ENCODE data around the gene CRYBB3. TPM values are rescaled to one million over a fixed set of nuclear protein-coding genes. Genes with fewer than 3 reads are reported as not detected.

Gene CRYBB3
- total and polyA plus RNA-seq, 2 donors (not counting 1 experiment from before 2014, with no cell fraction given) = not detected

DNA sequence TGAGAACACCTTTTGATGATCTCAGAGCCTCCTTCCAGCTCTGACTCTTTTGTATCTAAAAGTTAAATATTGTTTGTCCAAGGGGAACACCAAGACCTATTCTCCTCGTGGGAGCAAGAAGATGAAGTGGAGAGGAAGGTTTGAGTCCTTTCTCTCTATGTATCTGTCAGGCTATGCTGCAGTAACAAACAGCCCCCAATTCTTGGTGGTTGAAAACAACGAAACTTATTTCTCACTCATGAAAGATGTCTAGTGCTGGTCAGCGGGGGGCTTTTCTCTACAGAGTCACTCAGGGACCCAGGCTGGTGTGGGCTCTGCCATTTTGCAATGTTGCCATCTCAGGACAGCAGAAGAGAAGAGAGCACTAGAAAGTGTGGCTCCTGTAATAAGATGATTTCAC, 13.6 kb downstream of the CRYBB3 start:
- Histone ChIP-seq H3K4me3 (replicated peaks in 1 of 4; ENCODE audit: control extremely low read depth in 1 of 4, insufficient read depth in 1 of 4, low read depth in 3 of 4, low read length in 4 of 4) (no peak overlapping the region), H3K4me2 (ENCODE audit: extremely low read depth, insufficient read depth, low read length) (no peak overlapping the region), H3K36me3 (ENCODE audit: control insufficient read depth, insufficient read depth, low read length) (no peaks in the 10 kb centered on the region), H3K79me2 (ENCODE audit: control insufficient read depth, insufficient read depth, low read length) (no peaks in the 10 kb centered on the region), H3K27me3 (ENCODE audit: control insufficient read depth, insufficient read depth, low read length) (no peaks in the 10 kb centered on the region), H3K9me3 (ENCODE audit: control insufficient read depth, insufficient read depth, low read depth, low read length) (no peaks in the 10 kb centered on the region), H4K20me1 (ENCODE audit: control insufficient read depth, extremely low read depth, insufficient read depth, low read length) (no peaks in the 10 kb centered on the region), H3K4me1 (ENCODE audit: control insufficient read depth, extremely low read depth, insufficient read depth, low read length) (no peaks in the 10 kb centered on the region), H3K9ac (ENCODE audit: insufficient read depth, low read length) (no peak overlapping the region), H2AFZ (ENCODE audit: low read length) (no peak overlapping the region), H3K27ac (ENCODE audit: insufficient read depth, low read length) (no peak overlapping the region)
- no peak for DNase-seq (ENCODE audit: low read depth in 2 of 2)
- no peak for TF ChIP-seq EZH2 (IDR thresholded peaks at IDR 0.05; ENCODE audit: low read length, missing control alignments)
- TF ChIP-seq, protein P1, sequence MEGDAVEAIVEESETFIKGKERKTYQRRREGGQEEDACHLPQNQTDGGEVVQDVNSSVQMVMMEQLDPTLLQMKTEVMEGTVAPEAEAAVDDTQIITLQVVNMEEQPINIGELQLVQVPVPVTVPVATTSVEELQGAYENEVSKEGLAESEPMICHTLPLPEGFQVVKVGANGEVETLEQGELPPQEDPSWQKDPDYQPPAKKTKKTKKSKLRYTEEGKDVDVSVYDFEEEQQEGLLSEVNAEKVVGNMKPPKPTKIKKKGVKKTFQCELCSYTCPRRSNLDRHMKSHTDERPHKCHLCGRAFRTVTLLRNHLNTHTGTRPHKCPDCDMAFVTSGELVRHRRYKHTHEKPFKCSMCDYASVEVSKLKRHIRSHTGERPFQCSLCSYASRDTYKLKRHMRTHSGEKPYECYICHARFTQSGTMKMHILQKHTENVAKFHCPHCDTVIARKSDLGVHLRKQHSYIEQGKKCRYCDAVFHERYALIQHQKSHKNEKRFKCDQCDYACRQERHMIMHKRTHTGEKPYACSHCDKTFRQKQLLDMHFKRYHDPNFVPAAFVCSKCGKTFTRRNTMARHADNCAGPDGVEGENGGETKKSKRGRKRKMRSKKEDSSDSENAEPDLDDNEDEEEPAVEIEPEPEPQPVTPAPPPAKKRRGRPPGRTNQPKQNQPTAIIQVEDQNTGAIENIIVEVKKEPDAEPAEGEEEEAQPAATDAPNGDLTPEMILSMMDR (conservative IDR thresholded peaks at IDR 0.05 in 1 of 2, IDR thresholded peaks at IDR 0.05 in 1 of 2; ENCODE audit: low read depth in 1 of 2, low read length in 2 of 2) = no peak

DNA sequence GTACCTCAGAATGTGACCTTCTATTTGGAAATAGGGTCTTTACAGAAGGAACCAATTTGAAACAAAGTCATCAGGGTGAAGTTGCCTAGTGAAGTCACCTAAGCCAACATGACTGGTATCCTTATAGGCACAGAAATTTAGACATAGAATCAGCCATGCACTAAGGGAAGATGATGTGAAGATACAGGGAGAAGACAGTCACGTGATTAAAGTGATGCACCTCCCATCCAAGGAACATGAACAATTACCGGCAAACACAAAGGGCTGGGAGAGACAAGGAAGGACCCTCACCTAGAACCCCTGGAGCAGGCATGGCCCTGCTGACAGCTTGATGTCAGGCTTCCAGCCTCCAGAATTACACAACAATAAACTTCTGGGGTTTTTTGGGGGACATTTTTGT, 16.6 kb downstream of the CRYBB3 start:
- H3K4me2 ChIP-seq (ENCODE audit: extremely low read depth, insufficient read depth, low read length) = no peak overlapping the region
- H3K4me1 ChIP-seq (ENCODE audit: control insufficient read depth, extremely low read depth, insufficient read depth, low read length) = no peaks in the 10 kb centered on the region
- no peaks in the 10 kb centered on the region for H3K79me2 ChIP-seq (ENCODE audit: control insufficient read depth, insufficient read depth, low read length)
- no peaks in the 10 kb centered on the region for H4K20me1 ChIP-seq (ENCODE audit: control insufficient read depth, extremely low read depth, insufficient read depth, low read length)
- H3K27ac ChIP-seq (ENCODE audit: insufficient read depth, low read length) = no peak overlapping the region
- H3K36me3 ChIP-seq (ENCODE audit: control insufficient read depth, insufficient read depth, low read length) = no peaks in the 10 kb centered on the region
- H3K27me3 ChIP-seq (ENCODE audit: control insufficient read depth, insufficient read depth, low read length) = no peaks in the 10 kb centered on the region
- H3K9ac ChIP-seq (ENCODE audit: insufficient read depth, low read length) = no peak overlapping the region
- no peak for DNase-seq (ENCODE audit: low read depth in 2 of 2)
- H3K4me3 ChIP-seq (replicated peaks in 1 of 4; ENCODE audit: control extremely low read depth in 1 of 4, insufficient read depth in 1 of 4, low read depth in 3 of 4, low read length in 4 of 4) = no peak overlapping the region
- H2AFZ ChIP-seq (ENCODE audit: low read length) = no peak overlapping the region
- no peaks in the 10 kb centered on the region for H3K9me3 ChIP-seq (ENCODE audit: control insufficient read depth, insufficient read depth, low read depth, low read length)
- no peak for TF ChIP-seq EZH2 (IDR thresholded peaks at IDR 0.05; ENCODE audit: low read length, missing control alignments)
- TF ChIP-seq, protein P1 (conservative IDR thresholded peaks at IDR 0.05 in 1 of 2, IDR thresholded peaks at IDR 0.05 in 1 of 2; ENCODE audit: low read depth in 1 of 2, low read length in 2 of 2) = no peak

GRCh38 chr22:25219211-25219689, 19.6 kb downstream of the CRYBB3 start, which contains the start of gene CRYBB2:
CRYBB2 (plus strand) TSS chr22:25219639; CDS start chr22:25221430, 1,791 bp downstream.
- H4K20me1 ChIP-seq (ENCODE audit: control insufficient read depth, extremely low read depth, insufficient read depth, low read length) = no peaks in the 10 kb centered on the region
- H3K36me3 ChIP-seq (ENCODE audit: control insufficient read depth, insufficient read depth, low read length) = no peaks in the 10 kb centered on the region
- TF ChIP-seq EZH2 (IDR thresholded peaks at IDR 0.05; ENCODE audit: low read length, missing control alignments) = no peak
- TF ChIP-seq, protein P1 (conservative IDR thresholded peaks at IDR 0.05 in 1 of 2, IDR thresholded peaks at IDR 0.05 in 1 of 2; ENCODE audit: low read depth in 1 of 2, low read length in 2 of 2) = no peak
- no peak within 1 kb of the TSS for H3K4me2 ChIP-seq (ENCODE audit: extremely low read depth, insufficient read depth, low read length)
- DNase-seq (ENCODE audit: low read depth in 2 of 2) = no peak
- H3K4me3 ChIP-seq (replicated peaks in 1 of 4; ENCODE audit: control extremely low read depth in 1 of 4, insufficient read depth in 1 of 4, low read depth in 3 of 4, low read length in 4 of 4) = no peak within 1 kb of the TSS
- no peaks in the 10 kb centered on the region for H3K9me3 ChIP-seq (ENCODE audit: control insufficient read depth, insufficient read depth, low read depth, low read length)
- H3K27me3 ChIP-seq (ENCODE audit: control insufficient read depth, insufficient read depth, low read length) = no peaks in the 10 kb centered on the region
- no peak within 1 kb of the TSS for H2AFZ ChIP-seq (ENCODE audit: low read length)
- H3K79me2 ChIP-seq (ENCODE audit: control insufficient read depth, insufficient read depth, low read length) = no peaks in the 10 kb centered on the region
- H3K9ac ChIP-seq (ENCODE audit: insufficient read depth, low read length) = no peak within 1 kb of the TSS
- no peaks in the 10 kb centered on the region for H3K4me1 ChIP-seq (ENCODE audit: control insufficient read depth, extremely low read depth, insufficient read depth, low read length)
- no peak within 1 kb of the TSS for H3K27ac ChIP-seq (ENCODE audit: insufficient read depth, low read length)
